ENCODE results near the gene SLC9A2.

Gene SLC9A2

DNA sequence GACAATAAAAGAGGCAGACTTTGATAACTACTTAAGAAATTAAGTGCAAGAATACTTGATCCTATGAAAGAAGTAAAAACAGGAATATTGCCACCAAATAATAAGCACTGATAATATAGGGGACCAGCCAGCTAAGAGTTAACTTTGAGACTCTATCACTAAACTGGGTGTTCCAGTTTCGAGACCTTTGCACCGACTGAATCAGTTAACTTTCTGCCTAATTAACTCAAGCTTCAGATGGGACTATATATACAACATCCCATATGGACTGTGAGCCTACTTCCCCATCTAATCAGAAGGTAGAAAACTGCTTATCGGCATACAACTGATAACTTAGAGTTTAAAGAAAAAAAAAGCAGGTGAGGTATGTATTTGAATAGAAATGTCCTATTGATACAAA is 25.8 kb upstream of the SLC9A2 start:
- H3K27me3 ChIP-seq (ENCODE audit: insufficient read depth, low read depth, severe bottlenecking): peaks cover 42% of the 10 kb centered on the region
- no peak for DNase-seq
- no peaks in the 10 kb centered on the region for H3K36me3 ChIP-seq
- TF ChIP-seq, protein P1, sequence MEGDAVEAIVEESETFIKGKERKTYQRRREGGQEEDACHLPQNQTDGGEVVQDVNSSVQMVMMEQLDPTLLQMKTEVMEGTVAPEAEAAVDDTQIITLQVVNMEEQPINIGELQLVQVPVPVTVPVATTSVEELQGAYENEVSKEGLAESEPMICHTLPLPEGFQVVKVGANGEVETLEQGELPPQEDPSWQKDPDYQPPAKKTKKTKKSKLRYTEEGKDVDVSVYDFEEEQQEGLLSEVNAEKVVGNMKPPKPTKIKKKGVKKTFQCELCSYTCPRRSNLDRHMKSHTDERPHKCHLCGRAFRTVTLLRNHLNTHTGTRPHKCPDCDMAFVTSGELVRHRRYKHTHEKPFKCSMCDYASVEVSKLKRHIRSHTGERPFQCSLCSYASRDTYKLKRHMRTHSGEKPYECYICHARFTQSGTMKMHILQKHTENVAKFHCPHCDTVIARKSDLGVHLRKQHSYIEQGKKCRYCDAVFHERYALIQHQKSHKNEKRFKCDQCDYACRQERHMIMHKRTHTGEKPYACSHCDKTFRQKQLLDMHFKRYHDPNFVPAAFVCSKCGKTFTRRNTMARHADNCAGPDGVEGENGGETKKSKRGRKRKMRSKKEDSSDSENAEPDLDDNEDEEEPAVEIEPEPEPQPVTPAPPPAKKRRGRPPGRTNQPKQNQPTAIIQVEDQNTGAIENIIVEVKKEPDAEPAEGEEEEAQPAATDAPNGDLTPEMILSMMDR (IDR thresholded peaks at IDR 0.05; ENCODE audit: low read depth, low read length): no peak
- no peak overlapping the region for H3K27ac ChIP-seq
- H3K4me3 ChIP-seq (ENCODE audit: low read depth, low read length): no peak overlapping the region
- H3K9me3 ChIP-seq (ENCODE audit: severe bottlenecking): no peaks in the 10 kb centered on the region

DNA sequence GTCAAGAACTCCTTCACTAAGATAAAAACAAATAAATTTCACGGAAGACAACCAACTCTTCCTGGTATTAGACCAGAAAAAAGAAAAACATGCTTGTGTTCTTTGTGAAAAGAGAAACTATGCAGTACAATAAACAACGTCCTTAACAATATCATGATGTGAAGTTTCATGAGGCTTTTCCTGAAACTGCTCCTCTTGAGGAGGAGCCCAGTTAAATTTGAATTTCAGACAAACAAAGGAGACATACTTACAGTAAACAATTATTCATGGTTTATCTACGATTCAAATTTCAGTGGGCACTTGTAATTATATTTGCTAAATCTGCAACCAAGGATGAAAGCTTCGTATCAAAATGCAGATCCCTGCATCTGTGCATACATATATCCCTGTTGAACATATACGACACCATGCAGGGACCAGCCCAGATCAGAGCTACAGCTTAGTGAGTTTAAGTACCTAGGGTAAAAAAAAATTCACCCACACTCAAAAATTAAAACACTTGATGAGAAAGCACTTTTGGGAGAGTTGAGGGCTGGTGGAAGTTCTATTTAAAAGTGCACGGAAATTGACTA is 24.8 kb upstream of the SLC9A2 start:
- no peaks in the 10 kb centered on the region for H3K9me3 ChIP-seq (ENCODE audit: severe bottlenecking)
- no peak overlapping the region for H3K27ac ChIP-seq
- TF ChIP-seq, protein P1 (IDR thresholded peaks at IDR 0.05; ENCODE audit: low read depth, low read length): no peak
- peaks cover 39% of the 10 kb centered on the region for H3K27me3 ChIP-seq (ENCODE audit: insufficient read depth, low read depth, severe bottlenecking)
- no peak for DNase-seq
- H3K36me3 ChIP-seq: no peaks in the 10 kb centered on the region
- no peak overlapping the region for H3K4me3 ChIP-seq (ENCODE audit: low read depth, low read length)

DNA sequence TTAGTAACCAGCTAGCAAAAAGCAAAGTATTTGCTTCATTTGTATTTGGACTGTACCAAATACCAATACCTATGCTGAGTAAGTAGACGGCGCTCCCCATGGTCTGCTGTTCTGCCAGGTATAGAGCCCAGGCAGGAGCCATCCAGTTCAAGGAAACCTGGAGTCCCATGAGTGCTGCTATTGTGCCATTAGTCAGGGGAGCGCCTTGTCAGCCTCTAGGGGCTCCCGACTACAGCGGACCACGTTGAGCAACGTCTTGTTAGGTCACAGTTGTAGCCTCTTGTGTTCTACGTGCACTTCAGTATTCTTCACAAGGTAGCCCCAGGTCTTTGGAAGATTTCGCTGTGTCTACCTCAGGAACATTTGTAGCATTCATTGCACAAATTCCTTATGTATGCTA is 21.6 kb upstream of the SLC9A2 start:
- no peak overlapping the region for H3K4me3 ChIP-seq (ENCODE audit: low read depth, low read length)
- H3K27ac ChIP-seq: no peak overlapping the region
- H3K36me3 ChIP-seq: no peaks in the 10 kb centered on the region
- DNase-seq: no peak
- H3K9me3 ChIP-seq (ENCODE audit: severe bottlenecking): no peaks in the 10 kb centered on the region
- TF ChIP-seq, protein P1 (IDR thresholded peaks at IDR 0.05; ENCODE audit: low read depth, low read length): no peak
- peaks cover 46% of the 10 kb centered on the region for H3K27me3 ChIP-seq (ENCODE audit: insufficient read depth, low read depth, severe bottlenecking)

DNA sequence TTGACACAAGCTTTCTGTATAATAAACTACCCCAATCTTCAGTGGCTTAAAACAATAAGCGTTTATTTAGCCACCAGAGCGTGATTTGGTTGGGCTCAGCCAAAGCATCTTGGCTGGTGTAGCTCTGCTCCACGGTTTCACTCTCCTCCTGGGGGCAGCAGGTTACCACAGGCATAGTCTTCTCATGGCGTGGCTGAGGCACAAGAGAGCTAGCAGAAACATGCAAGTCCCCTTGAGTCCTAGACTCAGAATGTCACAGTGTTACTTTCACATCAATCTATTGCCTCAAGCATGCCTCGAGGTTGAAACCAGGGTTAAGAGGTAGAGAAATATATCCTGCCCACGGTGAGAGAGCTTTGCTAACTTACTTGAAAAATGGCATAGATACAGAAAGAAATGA is 19.9 kb upstream of the SLC9A2 start:
- Histone ChIP-seq H3K27me3 (ENCODE audit: insufficient read depth, low read depth, severe bottlenecking) (peaks cover 55% of the 10 kb centered on the region), H3K4me3 (ENCODE audit: low read depth, low read length) (no peak overlapping the region), H3K36me3 (no peaks in the 10 kb centered on the region), H3K27ac (no peak overlapping the region), H3K9me3 (ENCODE audit: severe bottlenecking) (no peaks in the 10 kb centered on the region)
- no peak for DNase-seq
- TF ChIP-seq, protein P1 (IDR thresholded peaks at IDR 0.05; ENCODE audit: low read depth, low read length): no peak

DNA sequence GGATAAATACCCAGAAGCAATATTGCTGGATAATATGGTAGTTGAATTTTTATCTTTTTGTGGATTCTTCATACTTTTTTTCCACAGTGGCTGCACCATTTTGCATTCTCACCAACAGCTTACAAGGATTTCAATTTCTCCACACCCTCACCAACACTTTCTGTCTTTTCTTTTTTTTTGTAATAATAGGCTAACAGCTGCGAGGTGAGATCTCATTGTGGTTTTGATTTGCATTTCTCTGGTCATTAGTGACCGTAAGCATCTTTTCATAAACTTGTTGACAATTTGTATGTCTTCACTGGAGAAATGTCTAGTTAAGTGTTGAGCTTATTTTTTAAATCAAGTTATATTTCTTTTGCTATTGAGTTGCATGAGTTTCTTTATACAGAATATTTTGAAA is 17.6 kb upstream of the SLC9A2 start:
- Histone ChIP-seq H3K27me3 (ENCODE audit: insufficient read depth, low read depth, severe bottlenecking) (peaks cover 74% of the 10 kb centered on the region), H3K4me3 (ENCODE audit: low read depth, low read length) (no peak overlapping the region), H3K27ac (no peak overlapping the region), H3K9me3 (ENCODE audit: severe bottlenecking) (no peaks in the 10 kb centered on the region), H3K36me3 (no peaks in the 10 kb centered on the region)
- DNase-seq: no peak
- TF ChIP-seq, protein P1 (IDR thresholded peaks at IDR 0.05; ENCODE audit: low read depth, low read length): no peak

DNA sequence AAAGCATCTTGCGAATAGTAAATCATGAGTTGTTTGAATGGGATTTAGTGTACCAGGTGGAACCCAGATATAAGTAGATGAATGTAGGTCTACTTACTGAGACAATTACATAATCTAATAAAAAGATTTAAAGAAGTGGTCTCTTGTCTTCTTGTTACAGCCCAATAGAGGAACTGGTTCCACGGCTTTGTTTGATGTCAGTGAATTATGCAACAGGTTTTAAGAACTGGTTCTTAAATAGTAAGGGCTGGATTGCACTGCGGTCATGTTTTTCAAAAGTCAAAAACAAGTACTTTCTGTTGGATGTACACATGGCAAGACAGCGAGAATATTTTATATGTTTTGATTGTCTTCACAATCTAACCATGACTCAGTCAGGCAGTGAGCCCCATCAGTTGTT is 15.4 kb upstream of the SLC9A2 start:
- no peak for DNase-seq
- H3K27ac ChIP-seq: no peak overlapping the region
- H3K9me3 ChIP-seq (ENCODE audit: severe bottlenecking): no peaks in the 10 kb centered on the region
- H3K27me3 ChIP-seq (ENCODE audit: insufficient read depth, low read depth, severe bottlenecking): peaks cover 69% of the 10 kb centered on the region
- TF ChIP-seq, protein P1 (IDR thresholded peaks at IDR 0.05; ENCODE audit: low read depth, low read length): no peak
- no peak overlapping the region for H3K4me3 ChIP-seq (ENCODE audit: low read depth, low read length)
- H3K36me3 ChIP-seq: no peaks in the 10 kb centered on the region

All from WERI-Rb-1 (cell line).